GM20000 (cell line): ENCODE data around the gene BSPH1.

Experiments
- DNase-seq: peaks from one replicate; pipeline ENCODE4 v3.0.0; 2012; ENCODE audit warnings: low spot score
- CTCF ChIP-seq: IDR thresholded peaks from 2 replicates; pipeline ENCODE4 v1.5.1; 2012; ENCODE audit warnings: mild to moderate bottlenecking, control low read depth; ENCODE audit errors: extremely low read depth, missing control alignments

BSPH1 gene

GRCh38 chr19:47992070-47992469 is at the start of gene BSPH1:
Gene BSPH1 (minus strand): TSS chr19:47992170. CDS start chr19:47992081, 89 bp downstream.
- no peak for DNase-seq
- no peak for TF ChIP-seq CTCF

DNA sequence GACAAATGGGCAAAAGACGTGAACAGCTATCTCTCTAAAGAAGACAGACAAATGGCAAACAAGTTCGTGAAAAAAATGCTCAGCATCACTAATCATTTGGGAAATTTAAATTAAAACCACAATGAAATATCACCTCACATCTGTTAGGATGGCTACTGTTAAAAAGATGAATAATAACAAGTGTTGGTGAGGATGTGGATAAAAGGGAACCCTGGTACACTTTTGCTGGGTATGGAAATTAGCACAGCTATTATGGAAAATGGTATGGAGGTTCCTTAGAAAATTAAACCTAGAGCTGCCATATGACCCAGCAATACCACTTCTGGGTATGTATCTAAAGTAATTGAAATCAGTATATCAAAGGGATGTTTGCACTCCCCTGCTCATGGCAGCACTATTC is 44.8 kb upstream of the BSPH1 start:
- TF ChIP-seq CTCF, result no peak
- DNase-seq, result no peak

GRCh38 chr19:48033604-48034003 is 41.6 kb upstream of the BSPH1 start:
- no peak for TF ChIP-seq CTCF
- no peak for DNase-seq

GRCh38 chr19:48030073-48030472 is 38.1 kb upstream of the BSPH1 start:
- no peak for DNase-seq
- TF ChIP-seq CTCF, result no peak

- no peak for TF ChIP-seq CTCF
- DNase-seq, result no peak
These were observed 37.5 kb upstream of the BSPH1 start for GRCh38 chr19:48029431-48029830.

GRCh38 chr19:48025480-48025879 is 33.5 kb upstream of the BSPH1 start:
- no peak for DNase-seq
- no peak for TF ChIP-seq CTCF

DNA sequence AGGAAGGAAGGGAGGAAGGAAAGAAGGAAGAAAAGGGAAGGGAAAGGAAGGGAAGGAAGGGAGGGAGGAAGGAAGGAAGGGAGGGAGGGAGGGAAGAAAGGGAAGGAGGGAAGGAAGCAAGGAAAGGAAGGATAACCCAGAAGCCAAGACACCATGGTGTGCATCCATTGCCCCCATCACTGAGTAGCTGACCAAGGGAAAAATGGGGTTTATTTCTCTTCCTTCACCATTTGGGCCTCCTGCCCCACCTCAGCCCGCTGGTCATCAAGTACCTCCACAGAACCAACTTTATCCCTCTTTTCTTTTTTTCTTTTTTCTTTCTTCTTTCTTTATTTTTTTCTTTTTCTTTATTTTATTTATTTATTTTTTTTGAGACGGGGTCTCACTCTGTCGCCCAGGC is 31.5 kb upstream of the BSPH1 start:
- DNase-seq, result no peak
- no peak for TF ChIP-seq CTCF
